Measurements from ENCODE around the gene ARFRP1. TPM values are rescaled to one million over a fixed set of nuclear protein-coding genes. Genes with fewer than 3 reads are reported as not detected.

ARFRP1 gene
- total and polyA plus RNA-seq, 2 of the 13 experiments (the other 11 are each of a cell fraction or from before 2014, with no cell fraction given): 32.0 to 51.1 TPM

GRCh38 chr20:63737945-63738686, 30.3 kb upstream of the ARFRP1 start (continued):
- TF ChIP-seq, protein P1, sequence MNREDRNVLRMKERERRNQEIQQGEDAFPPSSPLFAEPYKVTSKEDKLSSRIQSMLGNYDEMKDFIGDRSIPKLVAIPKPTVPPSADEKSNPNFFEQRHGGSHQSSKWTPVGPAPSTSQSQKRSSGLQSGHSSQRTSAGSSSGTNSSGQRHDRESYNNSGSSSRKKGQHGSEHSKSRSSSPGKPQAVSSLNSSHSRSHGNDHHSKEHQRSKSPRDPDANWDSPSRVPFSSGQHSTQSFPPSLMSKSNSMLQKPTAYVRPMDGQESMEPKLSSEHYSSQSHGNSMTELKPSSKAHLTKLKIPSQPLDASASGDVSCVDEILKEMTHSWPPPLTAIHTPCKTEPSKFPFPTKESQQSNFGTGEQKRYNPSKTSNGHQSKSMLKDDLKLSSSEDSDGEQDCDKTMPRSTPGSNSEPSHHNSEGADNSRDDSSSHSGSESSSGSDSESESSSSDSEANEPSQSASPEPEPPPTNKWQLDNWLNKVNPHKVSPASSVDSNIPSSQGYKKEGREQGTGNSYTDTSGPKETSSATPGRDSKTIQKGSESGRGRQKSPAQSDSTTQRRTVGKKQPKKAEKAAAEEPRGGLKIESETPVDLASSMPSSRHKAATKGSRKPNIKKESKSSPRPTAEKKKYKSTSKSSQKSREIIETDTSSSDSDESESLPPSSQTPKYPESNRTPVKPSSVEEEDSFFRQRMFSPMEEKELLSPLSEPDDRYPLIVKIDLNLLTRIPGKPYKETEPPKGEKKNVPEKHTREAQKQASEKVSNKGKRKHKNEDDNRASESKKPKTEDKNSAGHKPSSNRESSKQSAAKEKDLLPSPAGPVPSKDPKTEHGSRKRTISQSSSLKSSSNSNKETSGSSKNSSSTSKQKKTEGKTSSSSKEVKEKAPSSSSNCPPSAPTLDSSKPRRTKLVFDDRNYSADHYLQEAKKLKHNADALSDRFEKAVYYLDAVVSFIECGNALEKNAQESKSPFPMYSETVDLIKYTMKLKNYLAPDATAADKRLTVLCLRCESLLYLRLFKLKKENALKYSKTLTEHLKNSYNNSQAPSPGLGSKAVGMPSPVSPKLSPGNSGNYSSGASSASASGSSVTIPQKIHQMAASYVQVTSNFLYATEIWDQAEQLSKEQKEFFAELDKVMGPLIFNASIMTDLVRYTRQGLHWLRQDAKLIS (CRISPR knock-in tag; IDR thresholded peaks at IDR 0.05): peak; percentile 91
- TF ChIP-seq SP2 (CRISPR knock-in tag; IDR thresholded peaks at IDR 0.05) (peak; percentile 12), ZNF17 (CRISPR knock-in tag; IDR thresholded peaks at IDR 0.05) (no peak), ZNF615 (CRISPR knock-in tag; IDR thresholded peaks at IDR 0.05; ENCODE audit: borderline replicate concordance) (0 out of 2 replicates have a peak, but pooled peaks have one; percentile 84), ISL2 (CRISPR knock-in tag; IDR thresholded peaks at IDR 0.05) (peak; percentile 79), KLF11 (CRISPR knock-in tag; IDR thresholded peaks at IDR 0.05) (no peak; the same call in none of the 2 replicates), NR2C2 (CRISPR knock-in tag; IDR thresholded peaks at IDR 0.05; ENCODE audit: borderline replicate concordance) (peak; percentile 89), ARHGAP35 (CRISPR knock-in tag; IDR thresholded peaks at IDR 0.05; ENCODE audit: borderline replicate concordance) (no peak; the same call in 1 of the 2 replicates), ETV6 (CRISPR knock-in tag; conservative IDR thresholded peaks at IDR 0.05) (peak; percentile 76; the same call in 1 of the 2 replicates), GZF1 (CRISPR knock-in tag; IDR thresholded peaks at IDR 0.05) (peak; percentile 26; the same call in 1 of the 2 replicates), NFE2L2 (IDR thresholded peaks at IDR 0.05; ENCODE audit: low read length) (no peak), ZNF841 (CRISPR knock-in tag; IDR thresholded peaks at IDR 0.05; ENCODE audit: borderline replicate concordance) (0 out of 2 replicates have a peak, but pooled peaks have one; percentile 79), NFE2L1 (CRISPR knock-in tag; IDR thresholded peaks at IDR 0.05; ENCODE audit: borderline replicate concordance) (peak; percentile 90; the same call in 1 of the 2 replicates), BHLHE40 (IDR thresholded peaks at IDR 0.05; ENCODE audit: low read length) (peak; percentile 75), ZNF839 (CRISPR knock-in tag; IDR thresholded peaks at IDR 0.05; ENCODE audit: borderline replicate concordance) (0 out of 2 replicates have a peak, but pooled peaks have one; percentile 33)
- TF ChIP-seq, protein P2, sequence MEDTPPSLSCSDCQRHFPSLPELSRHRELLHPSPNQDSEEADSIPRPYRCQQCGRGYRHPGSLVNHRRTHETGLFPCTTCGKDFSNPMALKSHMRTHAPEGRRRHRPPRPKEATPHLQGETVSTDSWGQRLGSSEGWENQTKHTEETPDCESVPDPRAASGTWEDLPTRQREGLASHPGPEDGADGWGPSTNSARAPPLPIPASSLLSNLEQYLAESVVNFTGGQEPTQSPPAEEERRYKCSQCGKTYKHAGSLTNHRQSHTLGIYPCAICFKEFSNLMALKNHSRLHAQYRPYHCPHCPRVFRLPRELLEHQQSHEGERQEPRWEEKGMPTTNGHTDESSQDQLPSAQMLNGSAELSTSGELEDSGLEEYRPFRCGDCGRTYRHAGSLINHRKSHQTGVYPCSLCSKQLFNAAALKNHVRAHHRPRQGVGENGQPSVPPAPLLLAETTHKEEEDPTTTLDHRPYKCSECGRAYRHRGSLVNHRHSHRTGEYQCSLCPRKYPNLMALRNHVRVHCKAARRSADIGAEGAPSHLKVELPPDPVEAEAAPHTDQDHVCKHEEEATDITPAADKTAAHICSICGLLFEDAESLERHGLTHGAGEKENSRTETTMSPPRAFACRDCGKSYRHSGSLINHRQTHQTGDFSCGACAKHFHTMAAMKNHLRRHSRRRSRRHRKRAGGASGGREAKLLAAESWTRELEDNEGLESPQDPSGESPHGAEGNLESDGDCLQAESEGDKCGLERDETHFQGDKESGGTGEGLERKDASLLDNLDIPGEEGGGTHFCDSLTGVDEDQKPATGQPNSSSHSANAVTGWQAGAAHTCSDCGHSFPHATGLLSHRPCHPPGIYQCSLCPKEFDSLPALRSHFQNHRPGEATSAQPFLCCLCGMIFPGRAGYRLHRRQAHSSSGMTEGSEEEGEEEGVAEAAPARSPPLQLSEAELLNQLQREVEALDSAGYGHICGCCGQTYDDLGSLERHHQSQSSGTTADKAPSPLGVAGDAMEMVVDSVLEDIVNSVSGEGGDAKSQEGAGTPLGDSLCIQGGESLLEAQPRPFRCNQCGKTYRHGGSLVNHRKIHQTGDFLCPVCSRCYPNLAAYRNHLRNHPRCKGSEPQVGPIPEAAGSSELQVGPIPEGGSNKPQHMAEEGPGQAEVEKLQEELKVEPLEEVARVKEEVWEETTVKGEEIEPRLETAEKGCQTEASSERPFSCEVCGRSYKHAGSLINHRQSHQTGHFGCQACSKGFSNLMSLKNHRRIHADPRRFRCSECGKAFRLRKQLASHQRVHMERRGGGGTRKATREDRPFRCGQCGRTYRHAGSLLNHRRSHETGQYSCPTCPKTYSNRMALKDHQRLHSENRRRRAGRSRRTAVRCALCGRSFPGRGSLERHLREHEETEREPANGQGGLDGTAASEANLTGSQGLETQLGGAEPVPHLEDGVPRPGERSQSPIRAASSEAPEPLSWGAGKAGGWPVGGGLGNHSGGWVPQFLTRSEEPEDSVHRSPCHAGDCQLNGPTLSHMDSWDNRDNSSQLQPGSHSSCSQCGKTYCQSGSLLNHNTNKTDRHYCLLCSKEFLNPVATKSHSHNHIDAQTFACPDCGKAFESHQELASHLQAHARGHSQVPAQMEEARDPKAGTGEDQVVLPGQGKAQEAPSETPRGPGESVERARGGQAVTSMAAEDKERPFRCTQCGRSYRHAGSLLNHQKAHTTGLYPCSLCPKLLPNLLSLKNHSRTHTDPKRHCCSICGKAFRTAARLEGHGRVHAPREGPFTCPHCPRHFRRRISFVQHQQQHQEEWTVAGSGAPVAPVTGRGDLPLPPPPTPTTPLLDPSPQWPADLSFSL (CRISPR knock-in tag; IDR thresholded peaks at IDR 0.05): peak; percentile 21
- TF ChIP-seq, protein P3, sequence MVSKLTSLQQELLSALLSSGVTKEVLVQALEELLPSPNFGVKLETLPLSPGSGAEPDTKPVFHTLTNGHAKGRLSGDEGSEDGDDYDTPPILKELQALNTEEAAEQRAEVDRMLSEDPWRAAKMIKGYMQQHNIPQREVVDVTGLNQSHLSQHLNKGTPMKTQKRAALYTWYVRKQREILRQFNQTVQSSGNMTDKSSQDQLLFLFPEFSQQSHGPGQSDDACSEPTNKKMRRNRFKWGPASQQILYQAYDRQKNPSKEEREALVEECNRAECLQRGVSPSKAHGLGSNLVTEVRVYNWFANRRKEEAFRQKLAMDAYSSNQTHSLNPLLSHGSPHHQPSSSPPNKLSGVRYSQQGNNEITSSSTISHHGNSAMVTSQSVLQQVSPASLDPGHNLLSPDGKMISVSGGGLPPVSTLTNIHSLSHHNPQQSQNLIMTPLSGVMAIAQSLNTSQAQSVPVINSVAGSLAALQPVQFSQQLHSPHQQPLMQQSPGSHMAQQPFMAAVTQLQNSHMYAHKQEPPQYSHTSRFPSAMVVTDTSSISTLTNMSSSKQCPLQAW (CRISPR knock-in tag; IDR thresholded peaks at IDR 0.05): peak; percentile 86
